ENCODE measurements around the gene HNRNPA1L2. TPM values are rescaled to one million over a fixed set of nuclear protein-coding genes. Genes with fewer than 3 reads are reported as not detected.
A peak's percentile ranks its signal among the peaks of the same experiment; 100 is the strongest.
"Not testable (repeated sequence)": the region's sequence is repeated elsewhere in the genome, so short reads cannot be mapped to it uniquely, and the experiment has no call there.

Gene HNRNPA1L2
- total RNA-seq, 1 experiment from 2014 or later: 1.4 TPM

DNA sequence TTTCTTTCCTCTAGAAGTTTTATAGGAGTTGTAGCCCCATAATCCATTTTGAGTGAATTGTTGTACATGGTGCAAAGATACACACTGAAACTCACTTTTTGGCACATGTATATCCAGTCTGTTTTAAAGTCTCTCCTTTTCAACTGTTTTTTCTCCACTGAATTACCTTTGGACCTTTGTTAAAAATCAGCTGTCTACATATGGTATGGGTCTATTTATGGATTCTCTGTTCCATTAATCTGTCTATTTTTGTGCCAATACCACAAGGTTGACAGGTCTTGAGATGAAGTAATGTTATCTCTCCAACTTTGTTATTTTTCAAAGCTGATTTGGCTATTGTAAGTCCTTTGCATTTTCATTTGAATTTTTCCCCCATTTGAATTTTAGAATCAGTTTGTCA, 4.7 kb downstream of the HNRNPA1L2 start:
- DNase-seq (ENCODE audit: low spot score): no peak

DNA sequence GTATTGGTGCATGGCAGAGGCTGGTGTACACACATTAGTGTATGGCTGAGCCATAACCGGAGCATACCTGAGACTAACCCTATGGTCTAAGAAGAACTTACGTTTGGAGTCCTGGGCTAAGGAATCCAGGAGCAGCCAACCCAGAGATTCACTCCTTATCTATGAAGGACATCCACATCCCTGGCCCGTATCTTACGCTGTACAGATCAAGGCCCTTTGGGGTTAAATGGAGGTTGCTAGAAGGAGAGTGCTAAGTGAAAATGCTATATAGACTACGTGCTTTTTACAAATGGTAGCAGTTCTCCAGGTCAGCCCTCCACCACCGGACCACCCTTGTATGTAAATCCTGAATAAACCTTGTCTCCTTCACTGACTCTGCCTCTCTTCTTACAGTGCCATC, 8.5 kb downstream of the HNRNPA1L2 start:
- no peak for DNase-seq (ENCODE audit: low spot score)

DNA sequence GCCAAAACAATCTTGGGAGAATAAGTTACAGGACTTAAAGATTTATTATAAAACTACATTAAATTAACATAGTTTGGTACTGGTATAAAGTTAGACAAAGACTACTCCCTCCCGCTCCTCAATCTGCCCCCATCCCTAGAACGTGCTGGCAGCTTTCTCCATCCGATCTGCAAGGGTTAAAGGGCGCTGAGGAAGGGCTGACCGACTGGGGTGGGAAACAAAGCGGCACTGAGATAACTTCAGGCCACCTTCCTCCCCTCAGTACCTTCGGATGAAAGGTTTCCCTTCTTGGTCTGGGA, 9.6 kb downstream of the HNRNPA1L2 start:
- DNase-seq (ENCODE audit: low spot score): no peak

DNA sequence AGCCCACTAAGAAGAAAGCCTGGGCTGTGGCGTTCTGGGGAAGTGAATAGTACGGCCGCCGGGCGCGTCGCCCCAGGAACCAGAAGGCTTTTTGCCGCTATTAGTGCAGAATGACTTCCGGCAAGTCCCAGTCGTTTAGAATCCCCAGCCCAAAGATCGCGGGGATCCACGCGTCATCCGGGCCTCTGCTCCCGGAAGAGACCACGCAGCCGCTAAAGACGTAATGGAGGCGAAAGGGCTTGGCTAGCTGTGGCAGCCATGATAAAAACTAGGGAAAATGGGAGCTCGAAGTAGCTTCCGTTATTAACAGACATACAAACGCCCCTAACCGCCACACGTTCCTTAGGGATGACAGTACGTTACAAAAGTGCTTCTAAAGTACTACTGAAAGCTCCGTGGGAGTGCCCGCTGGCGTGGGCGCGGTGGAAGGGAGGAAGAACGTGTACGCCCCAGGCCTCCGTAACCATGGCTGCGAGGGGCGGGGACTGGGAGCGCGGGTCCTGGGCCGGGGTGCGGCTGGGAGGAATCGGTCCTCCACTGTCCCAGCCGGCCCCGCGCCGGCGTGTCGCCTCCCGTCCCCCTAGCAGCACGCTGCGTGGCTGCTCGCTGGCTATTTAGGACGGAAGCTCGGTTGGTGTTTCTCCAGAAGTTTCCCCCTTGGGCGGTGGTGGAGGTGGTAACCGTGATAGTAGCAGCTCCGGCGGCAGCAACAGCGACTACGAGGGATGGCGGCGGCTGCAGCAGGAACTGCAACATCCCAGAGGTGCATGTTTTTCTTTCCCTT, 10.2 kb downstream of the HNRNPA1L2 start, which contains the start of gene SUGT1:
Gene SUGT1, plus strand, starts transcription at position 641 of the 784 bp plus-strand sequence. Its CDS starts 85 bp downstream, at position 726.
- DNase-seq (ENCODE audit: low spot score): peak; percentile 95

GRCh38 chr13:52652980-52653303, 10.7 kb downstream of the HNRNPA1L2 start:
- no peak for DNase-seq (ENCODE audit: low spot score)

GRCh38 chr13:52659340-52659739, 17.1 kb downstream of the HNRNPA1L2 start:
- DNase-seq (ENCODE audit: low spot score): no peak

DNA sequence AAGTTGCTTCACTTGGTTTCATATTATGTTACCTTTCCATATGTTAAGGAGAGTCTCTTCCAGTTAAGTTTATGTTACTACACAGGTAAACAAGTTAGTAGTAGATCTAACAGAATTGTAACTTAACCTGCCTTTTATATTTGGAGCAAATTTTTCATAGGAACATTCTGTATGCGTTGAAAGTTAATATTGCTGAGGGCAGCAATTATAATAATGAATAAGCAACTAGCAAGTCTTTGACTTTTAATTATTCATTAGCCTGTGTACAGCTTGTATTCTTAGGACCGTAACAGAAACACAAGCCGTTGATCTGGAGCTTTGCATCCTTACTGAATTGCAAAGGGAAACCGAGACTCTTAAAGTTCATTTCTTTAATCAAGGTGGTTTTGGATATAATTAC, 22.0 kb downstream of the HNRNPA1L2 start:
- DNase-seq (ENCODE audit: low spot score): no peak

DNA sequence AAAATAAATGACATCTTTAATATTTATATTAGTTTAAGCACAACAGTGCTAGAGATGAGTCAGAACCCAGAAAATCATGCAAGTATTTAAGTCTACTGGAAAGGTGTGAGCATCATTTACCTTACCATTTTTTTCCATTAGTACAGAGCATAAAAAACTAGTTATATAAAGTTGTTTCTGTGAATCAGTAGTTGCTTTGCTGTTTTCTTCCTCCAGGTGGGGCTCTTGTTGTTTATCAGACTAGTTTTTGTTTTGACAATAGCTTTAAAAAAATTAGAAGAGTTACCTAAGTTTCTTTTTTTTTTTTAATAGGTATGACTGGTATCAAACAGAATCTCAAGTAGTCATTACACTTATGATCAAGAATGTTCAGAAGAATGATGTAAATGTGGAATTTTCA, 23.1 kb downstream of the HNRNPA1L2 start:
- peak; percentile 35 for DNase-seq (ENCODE audit: low spot score)

- DNase-seq (ENCODE audit: low spot score): no peak
Measured at GRCh38 chr13:52669677-52670076, 27.4 kb downstream of the HNRNPA1L2 start.

DNA sequence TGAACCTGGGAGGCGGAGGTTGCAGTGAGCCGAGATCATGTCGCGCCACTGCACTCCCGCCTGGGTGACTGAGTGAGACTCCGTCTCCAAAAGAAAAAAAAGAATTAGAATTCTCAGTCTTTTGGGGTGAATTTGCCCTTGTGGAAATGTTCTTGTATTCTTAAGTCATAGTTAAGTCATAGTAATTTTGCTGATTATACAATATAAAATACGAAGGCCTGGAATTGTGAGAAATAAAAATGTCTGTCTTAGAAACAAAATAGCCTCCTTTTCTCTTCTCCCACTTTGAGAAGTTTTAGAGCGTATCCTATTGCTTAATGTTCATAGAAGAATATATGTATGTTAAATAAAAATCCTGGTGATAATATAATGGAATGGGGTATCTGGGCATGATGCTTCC, 28.5 kb downstream of the HNRNPA1L2 start:
- no peak for DNase-seq (ENCODE audit: low spot score)

GRCh38 chr13:52673465-52673864, 31.2 kb downstream of the HNRNPA1L2 start:
- no peak for DNase-seq (ENCODE audit: low spot score)

GRCh38 chr13:52677823-52678222, 35.6 kb downstream of the HNRNPA1L2 start:
- no peak for DNase-seq (ENCODE audit: low spot score)

GRCh38 chr13:52685806-52686205, 43.6 kb downstream of the HNRNPA1L2 start:
- DNase-seq (ENCODE audit: low spot score): not testable (repeated sequence)

GRCh38 chr13:52686376-52686775, 44.1 kb downstream of the HNRNPA1L2 start:
- no peak for DNase-seq (ENCODE audit: low spot score)

Other genes starting within 250 kb of the HNRNPA1L2 start
- gene THSD1, start 236.3 kb upstream of the HNRNPA1L2 start, total RNA-seq (2014; rRNA removed; shearing (Covaris generic)): 9.5 and 10.8 TPM in 2 replicates
- 29.5 and 45.3 TPM in 2 replicates for gene VPS36, start 191.8 kb upstream of the HNRNPA1L2 start, total RNA-seq (2014; rRNA removed; shearing (Covaris generic))
- 70.2 and 71.8 TPM in 2 replicates for gene CKAP2, start 187.0 kb upstream of the HNRNPA1L2 start, total RNA-seq (2014; rRNA removed; shearing (Covaris generic))
- gene SUGT1, start 10.4 kb downstream of the HNRNPA1L2 start, total RNA-seq (2014; rRNA removed; shearing (Covaris generic)): 59.5 and 76.1 TPM in 2 replicates
- not detected in 2 replicates for gene CNMD, start 97.4 kb downstream of the HNRNPA1L2 start, total RNA-seq (2014; rRNA removed; shearing (Covaris generic))
- not detected in 2 replicates for gene PCDH8, start 206.2 kb downstream of the HNRNPA1L2 start, total RNA-seq (2014; rRNA removed; shearing (Covaris generic))

All from A172 (cell line).